ENCODE data around the gene PFDN4. TPM values are rescaled to one million over a fixed set of nuclear protein-coding genes. Genes with fewer than 3 reads are reported as not detected.

The PFDN4 gene
- total and polyA plus RNA-seq, 2 donors (not counting 1 experiment from before 2014, with no cell fraction given): 86.7 to 87.0 TPM

GRCh38 chr20:54174457-54175175 is 33.3 kb upstream of the PFDN4 start:
- H3K4me2 ChIP-seq (ENCODE audit: extremely low read depth, insufficient read depth, low read length): peak overlapping the region; percentile 44
- H3K4me1 ChIP-seq (ENCODE audit: control insufficient read depth, extremely low read depth, insufficient read depth, low read length): no peaks in the 10 kb centered on the region
- H3K79me2 ChIP-seq (ENCODE audit: control insufficient read depth, insufficient read depth, low read length): no peaks in the 10 kb centered on the region
- no peaks in the 10 kb centered on the region for H3K9me3 ChIP-seq (ENCODE audit: control insufficient read depth, insufficient read depth, low read depth, low read length)
- H3K9ac ChIP-seq (ENCODE audit: insufficient read depth, low read length): no peak overlapping the region
- peak in 1 of 2 donors; percentile 9 for DNase-seq (ENCODE audit: low read depth in 2 of 2)
- peaks cover 48% of the 10 kb centered on the region for H3K27me3 ChIP-seq (ENCODE audit: control insufficient read depth, insufficient read depth, low read length)
- peak overlapping the region in 2 of 4 experiments; percentile 3 to 20 for H3K4me3 ChIP-seq (replicated peaks in 1 of 4; ENCODE audit: control extremely low read depth in 1 of 4, insufficient read depth in 1 of 4, low read depth in 3 of 4, low read length in 4 of 4)
- H4K20me1 ChIP-seq (ENCODE audit: control insufficient read depth, extremely low read depth, insufficient read depth, low read length): no peaks in the 10 kb centered on the region
- peak; percentile 40 for TF ChIP-seq EZH2 (IDR thresholded peaks at IDR 0.05; ENCODE audit: low read length, missing control alignments)
- no peak for TF ChIP-seq CTCF (conservative IDR thresholded peaks at IDR 0.05 in 1 of 2, IDR thresholded peaks at IDR 0.05 in 1 of 2; ENCODE audit: low read depth in 1 of 2, low read length in 2 of 2)
- H3K36me3 ChIP-seq (ENCODE audit: control insufficient read depth, insufficient read depth, low read length): no peaks in the 10 kb centered on the region
- H2AFZ ChIP-seq (ENCODE audit: low read length): no peak overlapping the region
- no peak overlapping the region for H3K27ac ChIP-seq (ENCODE audit: insufficient read depth, low read length)

- Histone ChIP-seq H3K27me3 (ENCODE audit: control insufficient read depth, insufficient read depth, low read length) (peaks cover 34% of the 10 kb centered on the region), H3K4me1 (ENCODE audit: control insufficient read depth, extremely low read depth, insufficient read depth, low read length) (no peaks in the 10 kb centered on the region), H3K36me3 (ENCODE audit: control insufficient read depth, insufficient read depth, low read length) (no peaks in the 10 kb centered on the region), H3K4me2 (ENCODE audit: extremely low read depth, insufficient read depth, low read length) (no peak overlapping the region), H3K79me2 (ENCODE audit: control insufficient read depth, insufficient read depth, low read length) (no peaks in the 10 kb centered on the region), H4K20me1 (ENCODE audit: control insufficient read depth, extremely low read depth, insufficient read depth, low read length) (no peaks in the 10 kb centered on the region), H2AFZ (ENCODE audit: low read length) (no peak overlapping the region), H3K9ac (ENCODE audit: insufficient read depth, low read length) (no peak overlapping the region), H3K27ac (ENCODE audit: insufficient read depth, low read length) (no peak overlapping the region), H3K9me3 (ENCODE audit: control insufficient read depth, insufficient read depth, low read depth, low read length) (no peaks in the 10 kb centered on the region), H3K4me3 (replicated peaks in 1 of 4; ENCODE audit: control extremely low read depth in 1 of 4, insufficient read depth in 1 of 4, low read depth in 3 of 4, low read length in 4 of 4) (no peak overlapping the region)
- TF ChIP-seq EZH2 (IDR thresholded peaks at IDR 0.05; ENCODE audit: low read length, missing control alignments): no peak
- TF ChIP-seq CTCF (conservative IDR thresholded peaks at IDR 0.05 in 1 of 2, IDR thresholded peaks at IDR 0.05 in 1 of 2; ENCODE audit: low read depth in 1 of 2, low read length in 2 of 2): no peak
- DNase-seq (ENCODE audit: low read depth in 2 of 2): peak in 1 of 2 donors; percentile 56
These were observed 31.3 kb upstream of the PFDN4 start for GRCh38 chr20:54176610-54177009.

- Histone ChIP-seq H3K9me3 (ENCODE audit: control insufficient read depth, insufficient read depth, low read depth, low read length) (no peaks in the 10 kb centered on the region), H3K27ac (ENCODE audit: insufficient read depth, low read length) (no peak overlapping the region), H4K20me1 (ENCODE audit: control insufficient read depth, extremely low read depth, insufficient read depth, low read length) (no peaks in the 10 kb centered on the region), H3K4me3 (replicated peaks in 1 of 4; ENCODE audit: control extremely low read depth in 1 of 4, insufficient read depth in 1 of 4, low read depth in 3 of 4, low read length in 4 of 4) (no peak overlapping the region), H3K4me1 (ENCODE audit: control insufficient read depth, extremely low read depth, insufficient read depth, low read length) (no peaks in the 10 kb centered on the region), H3K4me2 (ENCODE audit: extremely low read depth, insufficient read depth, low read length) (no peak overlapping the region), H2AFZ (ENCODE audit: low read length) (no peak overlapping the region), H3K9ac (ENCODE audit: insufficient read depth, low read length) (no peak overlapping the region), H3K36me3 (ENCODE audit: control insufficient read depth, insufficient read depth, low read length) (no peaks in the 10 kb centered on the region), H3K79me2 (ENCODE audit: control insufficient read depth, insufficient read depth, low read length) (no peaks in the 10 kb centered on the region), H3K27me3 (ENCODE audit: control insufficient read depth, insufficient read depth, low read length) (peaks cover 26% of the 10 kb centered on the region)
- DNase-seq (ENCODE audit: low read depth in 2 of 2): no peak
- TF ChIP-seq EZH2 (IDR thresholded peaks at IDR 0.05; ENCODE audit: low read length, missing control alignments) (no peak), CTCF (conservative IDR thresholded peaks at IDR 0.05 in 1 of 2, IDR thresholded peaks at IDR 0.05 in 1 of 2; ENCODE audit: low read depth in 1 of 2, low read length in 2 of 2) (no peak)
These were observed 30.5 kb upstream of the PFDN4 start for GRCh38 chr20:54177378-54177777.

All from fibroblast of lung (primary cell).